HG03469 (cell line): Measurements from ENCODE around the gene ENAH.

Source experiments
- ATAC-seq: cut with Tn5 transposase; IDR thresholded peaks from one replicate; pipeline ENCODE4 v1.9.1; 2021; ENCODE audit warnings: mild to moderate bottlenecking, moderate library complexity, moderate number of reproducible peaks; ENCODE audit not compliant: unreplicated experiment

Gene ENAH

DNA sequence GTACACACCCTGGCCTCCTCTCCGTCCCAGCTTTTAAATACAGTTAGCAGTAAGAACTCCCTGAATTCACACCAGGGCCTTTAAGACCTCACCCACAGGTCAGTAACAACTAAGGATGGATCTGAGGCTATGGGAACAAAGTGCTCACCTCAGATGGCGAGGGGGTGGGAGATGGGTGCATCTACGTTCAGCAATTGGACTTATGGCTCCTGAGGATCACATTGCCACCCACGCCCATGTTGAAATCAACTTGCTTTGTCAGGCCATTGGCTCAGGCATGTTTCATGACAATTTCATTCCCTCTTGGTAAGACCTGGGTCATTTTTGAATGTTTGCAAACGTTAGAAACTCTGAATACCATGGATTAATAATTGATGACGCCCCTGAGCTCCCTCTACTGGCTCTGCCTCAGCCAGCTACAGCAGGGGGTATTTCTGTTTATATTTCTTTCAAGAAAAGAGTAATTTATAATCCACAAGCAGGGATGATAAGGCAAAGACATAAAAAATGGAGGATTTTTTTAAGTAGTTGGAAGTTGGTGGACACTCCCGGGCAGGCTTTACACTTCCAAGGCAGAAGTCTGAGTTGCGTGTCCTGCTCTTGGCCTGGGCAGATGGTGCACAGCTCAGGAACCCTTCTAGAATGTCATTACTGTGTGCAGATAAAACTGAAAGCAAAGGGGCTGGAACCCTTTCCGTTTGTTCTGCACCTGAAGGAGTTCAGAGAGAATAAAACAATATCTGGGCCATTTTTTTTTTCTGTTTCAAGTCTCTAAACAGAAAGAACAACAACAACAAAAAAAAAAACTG lies 211.4 kb downstream of the ENAH start:
- ATAC-seq: no peak

DNA sequence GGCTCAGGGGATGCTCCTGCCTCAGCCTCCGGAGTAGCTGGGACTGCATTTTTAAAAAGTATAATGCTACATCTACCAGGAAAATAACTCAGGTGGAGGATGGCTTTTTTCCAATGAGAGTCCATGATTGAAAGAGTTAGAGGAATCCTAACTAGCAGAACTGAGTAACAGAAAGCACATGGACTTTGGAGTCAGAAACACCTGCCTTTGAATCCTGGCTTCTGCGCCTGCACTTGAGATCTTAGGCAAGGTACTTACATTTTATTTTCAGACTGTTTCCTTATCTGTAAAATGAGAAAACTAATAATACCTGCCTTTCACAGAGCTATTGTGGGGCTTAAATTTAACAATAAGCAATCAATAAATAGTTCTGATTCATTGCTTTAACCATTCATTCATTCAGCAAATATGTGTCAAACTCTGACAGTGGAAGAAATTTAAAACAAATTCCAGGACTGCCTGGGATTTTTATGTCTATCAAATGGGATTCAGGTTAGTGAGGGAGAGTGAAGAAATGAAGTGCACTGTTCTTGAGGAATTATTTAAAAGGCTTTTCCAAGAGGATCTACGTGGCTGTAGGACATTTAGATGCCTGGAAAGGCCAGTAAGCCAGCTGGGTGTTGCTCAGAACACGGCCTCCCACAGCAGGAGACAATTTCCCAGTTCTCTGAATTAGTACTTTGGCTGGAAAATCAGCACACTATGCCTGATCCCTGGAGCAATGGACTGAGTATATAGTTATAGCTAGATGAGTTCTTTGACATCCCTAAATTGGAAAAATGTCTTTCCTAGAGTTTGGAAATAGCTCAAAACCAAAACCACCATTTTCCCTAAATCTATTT lies 212.3 kb downstream of the ENAH start:
- ATAC-seq: no peak

DNA sequence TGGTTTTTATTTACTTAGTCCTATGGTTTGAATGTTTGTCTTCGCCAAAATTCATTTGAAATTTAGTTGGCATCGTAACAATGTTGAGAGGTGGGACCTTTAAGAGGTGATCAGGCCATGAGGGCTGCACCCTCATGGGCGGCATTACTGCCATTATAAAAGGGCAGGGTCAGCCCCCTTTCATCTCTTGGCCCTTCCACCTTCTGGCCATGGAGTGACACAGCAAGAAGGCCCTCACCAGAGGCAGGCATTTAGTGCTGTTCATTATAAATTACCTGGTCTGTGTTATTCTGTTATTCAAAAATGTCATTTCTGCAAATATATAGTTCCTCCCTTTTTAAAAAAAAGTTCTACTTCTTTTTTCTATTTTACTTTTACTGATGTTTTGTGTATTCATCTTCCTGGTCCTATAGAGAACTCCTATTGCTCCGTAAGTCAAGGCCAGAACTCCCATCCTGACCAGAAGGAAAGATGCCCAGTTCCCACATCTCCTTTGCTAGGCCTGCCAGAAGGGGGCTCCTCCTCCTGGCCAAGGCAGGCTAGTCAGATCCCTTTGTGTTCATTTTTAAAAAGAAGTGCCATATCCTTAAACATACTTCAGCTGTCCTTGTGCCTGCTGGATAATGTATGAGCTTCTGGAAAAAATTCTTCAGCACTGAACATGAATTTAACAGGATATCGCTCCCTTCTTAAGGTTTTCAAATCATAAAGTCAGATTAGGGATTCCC lies 215.0 kb downstream of the ENAH start:
- ATAC-seq: no peak
